PC-9 (cell line): ENCODE data around the gene GTF2IRD1.

ENCODE experiments used
- EZH2 ChIP-seq: fragments of 200-600 bp; sonication (generic); IDR thresholded peaks from 2 replicates; pipeline ENCODE4 v1.8.0; 2017; ENCODE audit warnings: antibody characterized with exemption, low read depth
- TF ChIP-seq, protein P1 (sequence below): fragments of 200-600 bp; sonication (generic); conservative IDR thresholded peaks from 2 replicates; pipeline ENCODE4 v1.6.1; 2017; ENCODE audit warnings: mixed run types, antibody characterized with exemption, mild to moderate bottlenecking, moderate library complexity

DNA sequence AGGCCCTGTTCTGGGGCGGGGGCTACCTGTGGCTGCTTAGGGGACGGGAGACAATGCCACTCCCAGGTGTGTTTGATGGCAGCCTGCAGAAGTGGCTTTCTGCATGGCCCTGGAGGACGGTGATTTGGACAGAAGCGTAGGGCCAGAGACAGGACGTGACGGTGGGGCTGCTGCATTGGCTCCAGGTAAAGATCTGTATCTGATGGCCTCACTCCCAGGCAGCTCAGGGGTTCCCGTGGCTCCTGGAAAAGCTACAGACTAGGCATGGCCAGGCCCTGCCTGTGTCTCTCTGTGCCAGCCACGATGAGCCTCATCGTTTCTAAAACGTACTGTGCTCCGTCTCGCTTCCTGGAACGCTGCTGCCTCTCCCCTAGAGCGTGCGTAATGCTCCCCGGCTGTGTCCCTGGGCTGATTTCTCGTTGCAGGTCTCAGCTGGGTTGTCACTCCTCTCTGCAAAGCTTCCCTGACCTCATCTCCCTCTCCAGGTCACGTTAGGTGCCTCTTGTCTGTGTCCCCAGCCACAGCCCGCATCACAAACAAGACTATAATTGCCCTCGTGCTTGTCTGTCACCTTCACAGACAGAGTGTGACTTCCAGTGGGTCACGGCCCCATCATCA, 12.6 kb downstream of the GTF2IRD1 start:
- TF ChIP-seq, protein P1, sequence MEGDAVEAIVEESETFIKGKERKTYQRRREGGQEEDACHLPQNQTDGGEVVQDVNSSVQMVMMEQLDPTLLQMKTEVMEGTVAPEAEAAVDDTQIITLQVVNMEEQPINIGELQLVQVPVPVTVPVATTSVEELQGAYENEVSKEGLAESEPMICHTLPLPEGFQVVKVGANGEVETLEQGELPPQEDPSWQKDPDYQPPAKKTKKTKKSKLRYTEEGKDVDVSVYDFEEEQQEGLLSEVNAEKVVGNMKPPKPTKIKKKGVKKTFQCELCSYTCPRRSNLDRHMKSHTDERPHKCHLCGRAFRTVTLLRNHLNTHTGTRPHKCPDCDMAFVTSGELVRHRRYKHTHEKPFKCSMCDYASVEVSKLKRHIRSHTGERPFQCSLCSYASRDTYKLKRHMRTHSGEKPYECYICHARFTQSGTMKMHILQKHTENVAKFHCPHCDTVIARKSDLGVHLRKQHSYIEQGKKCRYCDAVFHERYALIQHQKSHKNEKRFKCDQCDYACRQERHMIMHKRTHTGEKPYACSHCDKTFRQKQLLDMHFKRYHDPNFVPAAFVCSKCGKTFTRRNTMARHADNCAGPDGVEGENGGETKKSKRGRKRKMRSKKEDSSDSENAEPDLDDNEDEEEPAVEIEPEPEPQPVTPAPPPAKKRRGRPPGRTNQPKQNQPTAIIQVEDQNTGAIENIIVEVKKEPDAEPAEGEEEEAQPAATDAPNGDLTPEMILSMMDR = no peak
- TF ChIP-seq EZH2 = no peak
